ENCODE measurements around the gene SCEL. TPM values are rescaled to one million over a fixed set of nuclear protein-coding genes. Genes with fewer than 3 reads are reported as not detected.
"Not testable (repeated sequence)": the region's sequence is repeated elsewhere in the genome, so short reads cannot be mapped to it uniquely, and the experiment has no call there.

The SCEL gene
- total RNA-seq, 2 donors from 2014 or later: not detected

GRCh38 chr13:77513719-77514335, 21.7 kb upstream of the SCEL start:
- peaks cover 12% of the 10 kb centered on the region for H3K4me1 Mint-ChIP-seq (ENCODE audit: low read depth)
- H3K27me3 Mint-ChIP-seq (ENCODE audit: low read depth): no peaks in the 10 kb centered on the region
- ATAC-seq (replicated peaks in 1 of 2) (no peak), DNase-seq (no peak)
- no peak overlapping the region for H3K4me3 Mint-ChIP-seq
- no peaks in the 10 kb centered on the region for H3K36me3 Mint-ChIP-seq (ENCODE audit: insufficient read depth in 2 of 2)
- no peaks in the 10 kb centered on the region for H3K9me3 Mint-ChIP-seq
- no peak overlapping the region for H3K27ac Mint-ChIP-seq

- Mint-ChIP-seq H3K4me1 (ENCODE audit: low read depth) (peaks cover 7% of the 10 kb centered on the region), H3K9me3 (no peaks in the 10 kb centered on the region), H3K27ac (no peak overlapping the region), H3K4me3 (no peak overlapping the region), H3K36me3 (ENCODE audit: insufficient read depth in 2 of 2) (no peaks in the 10 kb centered on the region), H3K27me3 (ENCODE audit: low read depth) (no peaks in the 10 kb centered on the region)
- ATAC-seq (replicated peaks in 1 of 2) (no peak), DNase-seq (no peak)
These were observed 21.2 kb upstream of the SCEL start for GRCh38 chr13:77514336-77514726.

- no peaks in the 10 kb centered on the region for H3K27me3 Mint-ChIP-seq (ENCODE audit: low read depth)
- no peaks in the 10 kb centered on the region for H3K9me3 Mint-ChIP-seq
- ATAC-seq (replicated peaks in 1 of 2): peak in 1 of 2 donors; percentile 22
- H3K4me1 Mint-ChIP-seq (ENCODE audit: low read depth): peaks cover 4% of the 10 kb centered on the region
- no peak overlapping the region for H3K27ac Mint-ChIP-seq
- no peak for DNase-seq
- no peaks in the 10 kb centered on the region for H3K36me3 Mint-ChIP-seq (ENCODE audit: insufficient read depth in 2 of 2)
- no peak overlapping the region for H3K4me3 Mint-ChIP-seq
These were observed 19.7 kb upstream of the SCEL start for GRCh38 chr13:77515785-77516184.

- Mint-ChIP-seq H3K4me1 (ENCODE audit: low read depth) (peaks cover 4% of the 10 kb centered on the region), H3K4me3 (no peak overlapping the region), H3K9me3 (no peaks in the 10 kb centered on the region), H3K27me3 (ENCODE audit: low read depth) (no peaks in the 10 kb centered on the region), H3K27ac (no peak overlapping the region), H3K36me3 (ENCODE audit: insufficient read depth in 2 of 2) (no peaks in the 10 kb centered on the region)
- DNase-seq (peak in 1 of 2 donors; percentile 6), ATAC-seq (replicated peaks in 1 of 2) (peak; percentile 89 to 95)
These were observed 19.1 kb upstream of the SCEL start for GRCh38 chr13:77516342-77516789.

- peaks cover 4% of the 10 kb centered on the region for H3K4me1 Mint-ChIP-seq (ENCODE audit: low read depth)
- H3K4me3 Mint-ChIP-seq: no peak overlapping the region
- DNase-seq (no peak), ATAC-seq (replicated peaks in 1 of 2) (no peak)
- H3K27ac Mint-ChIP-seq: no peak overlapping the region
- H3K9me3 Mint-ChIP-seq: no peaks in the 10 kb centered on the region
- peaks cover 2% of the 10 kb centered on the region for H3K27me3 Mint-ChIP-seq (ENCODE audit: low read depth)
- H3K36me3 Mint-ChIP-seq (ENCODE audit: insufficient read depth in 2 of 2): no peaks in the 10 kb centered on the region
These were observed 17.2 kb upstream of the SCEL start for GRCh38 chr13:77518266-77518665.

GRCh38 chr13:77519396-77519795, 16.1 kb upstream of the SCEL start:
- H3K27me3 Mint-ChIP-seq (ENCODE audit: low read depth); H3K27ac Mint-ChIP-seq; ATAC-seq (replicated peaks in 1 of 2); H3K4me3 Mint-ChIP-seq; DNase-seq; H3K36me3 Mint-ChIP-seq (ENCODE audit: insufficient read depth in 2 of 2); H3K9me3 Mint-ChIP-seq: not testable (repeated sequence)
- H3K4me1 Mint-ChIP-seq (ENCODE audit: low read depth): peaks cover 15% of the 10 kb centered on the region

- ATAC-seq (replicated peaks in 1 of 2) (no peak), DNase-seq (no peak)
- Mint-ChIP-seq H3K9me3 (no peaks in the 10 kb centered on the region), H3K4me1 (ENCODE audit: low read depth) (peaks cover 17% of the 10 kb centered on the region), H3K36me3 (ENCODE audit: insufficient read depth in 2 of 2) (no peaks in the 10 kb centered on the region), H3K27ac (no peak overlapping the region), H3K27me3 (ENCODE audit: low read depth) (peaks cover 6% of the 10 kb centered on the region), H3K4me3 (no peak overlapping the region)
These were observed 15.7 kb upstream of the SCEL start for GRCh38 chr13:77519808-77520207.

- peaks cover 22% of the 10 kb centered on the region for H3K4me1 Mint-ChIP-seq (ENCODE audit: low read depth)
- H3K4me3 Mint-ChIP-seq: no peak overlapping the region
- H3K27me3 Mint-ChIP-seq (ENCODE audit: low read depth): peaks cover 6% of the 10 kb centered on the region
- ATAC-seq (replicated peaks in 1 of 2) (peak in 1 of 2 donors; percentile 27), DNase-seq (no peak)
- H3K36me3 Mint-ChIP-seq (ENCODE audit: insufficient read depth in 2 of 2): no peaks in the 10 kb centered on the region
- H3K27ac Mint-ChIP-seq: no peak overlapping the region
- no peaks in the 10 kb centered on the region for H3K9me3 Mint-ChIP-seq
These were observed 14.3 kb upstream of the SCEL start for GRCh38 chr13:77521194-77521593.

GRCh38 chr13:77521595-77522367, 13.7 kb upstream of the SCEL start:
- H3K9me3 Mint-ChIP-seq: no peaks in the 10 kb centered on the region
- H3K27ac Mint-ChIP-seq: no peak overlapping the region
- peaks cover 6% of the 10 kb centered on the region for H3K27me3 Mint-ChIP-seq (ENCODE audit: low read depth)
- H3K4me1 Mint-ChIP-seq (ENCODE audit: low read depth): peaks cover 18% of the 10 kb centered on the region
- H3K36me3 Mint-ChIP-seq (ENCODE audit: insufficient read depth in 2 of 2): no peaks in the 10 kb centered on the region
- DNase-seq: no peak
- H3K4me3 Mint-ChIP-seq: no peak overlapping the region
- no peak for ATAC-seq (replicated peaks in 1 of 2)

GRCh38 chr13:77522444-77522843, 13.1 kb upstream of the SCEL start:
- Mint-ChIP-seq H3K9me3 (no peaks in the 10 kb centered on the region), H3K4me3 (no peak overlapping the region), H3K36me3 (ENCODE audit: insufficient read depth in 2 of 2) (no peaks in the 10 kb centered on the region), H3K27ac (no peak overlapping the region), H3K27me3 (ENCODE audit: low read depth) (peaks cover 6% of the 10 kb centered on the region), H3K4me1 (ENCODE audit: low read depth) (peaks cover 18% of the 10 kb centered on the region)
- DNase-seq: no peak
- ATAC-seq (replicated peaks in 1 of 2): no peak

- Mint-ChIP-seq H3K9me3 (no peaks in the 10 kb centered on the region), H3K36me3 (ENCODE audit: insufficient read depth in 2 of 2) (no peaks in the 10 kb centered on the region), H3K27ac (peak overlapping the region; percentile 18), H3K27me3 (ENCODE audit: low read depth) (peaks cover 6% of the 10 kb centered on the region), H3K4me3 (no peak overlapping the region), H3K4me1 (ENCODE audit: low read depth) (peaks cover 18% of the 10 kb centered on the region)
- DNase-seq (no peak), ATAC-seq (replicated peaks in 1 of 2) (no peak)
These were observed 12.1 kb upstream of the SCEL start for GRCh38 chr13:77523386-77523785.

- no peak overlapping the region for H3K4me3 Mint-ChIP-seq
- H3K4me1 Mint-ChIP-seq (ENCODE audit: low read depth): peaks cover 24% of the 10 kb centered on the region
- no peaks in the 10 kb centered on the region for H3K36me3 Mint-ChIP-seq (ENCODE audit: insufficient read depth in 2 of 2)
- ATAC-seq (replicated peaks in 1 of 2) (peak; percentile 45 to 46), DNase-seq (no peak)
- no peak overlapping the region for H3K27ac Mint-ChIP-seq
- peaks cover 6% of the 10 kb centered on the region for H3K27me3 Mint-ChIP-seq (ENCODE audit: low read depth)
- no peaks in the 10 kb centered on the region for H3K9me3 Mint-ChIP-seq
These were observed 11.4 kb upstream of the SCEL start for GRCh38 chr13:77523834-77524728.

GRCh38 chr13:77528414-77528813, 7.1 kb upstream of the SCEL start:
- Mint-ChIP-seq H3K9me3 (no peaks in the 10 kb centered on the region), H3K4me1 (ENCODE audit: low read depth) (peaks cover 23% of the 10 kb centered on the region), H3K36me3 (ENCODE audit: insufficient read depth in 2 of 2) (no peaks in the 10 kb centered on the region), H3K4me3 (no peak overlapping the region), H3K27me3 (ENCODE audit: low read depth) (peaks cover 3% of the 10 kb centered on the region), H3K27ac (no peak overlapping the region)
- no peak for DNase-seq
- ATAC-seq (replicated peaks in 1 of 2): no peak

Data from activated T-cell treated with anti-CD3 and anti-CD28 coated beads, Interleukin-2, amount 50 U/mL, for 72 hours (primary cell).